Neural cell (in vitro differentiated cells): ENCODE results near the gene STRN3.

ENCODE experiments used
- CTCF ChIP-seq: fragments of 450-650 bp; IDR thresholded peaks from 2 replicates; pipeline ENCODE4 v1.5.1; 2014; ENCODE audit warnings: antibody characterized with exemption, mild to moderate bottlenecking, moderate library complexity; ENCODE audit not compliant: poor library complexity, severe bottlenecking
- EP300 ChIP-seq: fragments of 450-650 bp; conservative IDR thresholded peaks from 2 replicates; pipeline ENCODE4 v1.6.1; 2014; ENCODE audit warnings: antibody characterized with exemption, mild to moderate bottlenecking, moderate library complexity; ENCODE audit not compliant: poor library complexity, severe bottlenecking
- EZH2 ChIP-seq: fragments of 200-600, 300-800 bp; shearing (Covaris generic), sonication (generic); IDR thresholded peaks from 2 replicates; pipeline ENCODE4 v1.6.1; 2014; ENCODE audit warnings: antibody characterized with exemption, low read length, borderline replicate concordance, mild to moderate bottlenecking; ENCODE audit not compliant: insufficient read depth, poor library complexity, severe bottlenecking
- POLR2AphosphoS5 ChIP-seq: IDR thresholded peaks from 2 replicates; pipeline ENCODE4 v1.6.1; 2012
- REST ChIP-seq: IDR thresholded peaks from 2 replicates; pipeline ENCODE4 v1.6.1; 2012; ENCODE audit warnings: borderline replicate concordance

GRCh38 chr14:30889244-30889594, 137.0 kb downstream of the STRN3 start:
- no peak for TF ChIP-seq CTCF
- TF ChIP-seq POLR2AphosphoS5, result no peak
- TF ChIP-seq EP300, result no peak
- no peak for TF ChIP-seq EZH2
- no peak for TF ChIP-seq REST
